ENCODE data around the gene SMC4. TPM values are rescaled to one million over a fixed set of nuclear protein-coding genes. Genes with fewer than 3 reads are reported as not detected.
A peak's percentile ranks its signal among the peaks of the same experiment; 100 is the strongest.

Gene SMC4
- total and polyA plus RNA-seq, 2 of the 13 experiments (the other 11 are each of a cell fraction or from before 2014, with no cell fraction given), result 19.2 to 74.3 TPM

GRCh38 chr3:160435747-160436146 lies 36.3 kb downstream of the SMC4 start:
- Histone ChIP-seq H3K79me2 (ENCODE audit: insufficient read depth, low read length) (no peaks in the 10 kb centered on the region), H3K36me3 (replicated peaks in 1 of 2; ENCODE audit: control insufficient read depth in 1 of 2, insufficient read depth in 2 of 2, low read length in 2 of 2) (peaks cover 0 to 22% of the 10 kb centered on the region in 2 experiments; a peak in 4 of 5 replicates)
- POLR2A ChIA-PET, result interaction anchor here (1.4 kb wide), 1 partner anchor 14 kb away, joined by 6 read pairs; the partner anchor contains the start of gene TRIM59

GRCh38 chr3:160437083-160437455 lies 37.6 kb downstream of the SMC4 start:
- no TSS peak for BruUV-seq (replicated peaks)
- no peak overlapping the region for H3K4me2 ChIP-seq (ENCODE audit: low read depth, low read length)
- H3K27me3 ChIP-seq (ENCODE audit: control insufficient read depth in 1 of 2, insufficient read depth in 2 of 2, low read length in 2 of 2), result no peaks in the 10 kb centered on the region
- no peak overlapping the region for H3K27ac ChIP-seq (ENCODE audit: extremely low read length, insufficient read depth, low read length)
- TF ChIP-seq MBNL3 (CRISPR knock-in tag; conservative IDR thresholded peaks at IDR 0.05) (no peak), MED13 (CRISPR knock-in tag; IDR thresholded peaks at IDR 0.05) (no peak), TFDP2 (CRISPR knock-in tag; IDR thresholded peaks at IDR 0.05) (no peak), NFATC3 (CRISPR knock-in tag; IDR thresholded peaks at IDR 0.05) (no peak), SETDB1 (CRISPR knock-in tag; IDR thresholded peaks at IDR 0.05; ENCODE audit: borderline replicate concordance) (no peak), ZNF235 (CRISPR knock-in tag; IDR thresholded peaks at IDR 0.05; ENCODE audit: borderline replicate concordance) (no peak), SIN3B (IDR thresholded peaks at IDR 0.05; ENCODE audit: low read length) (no peak), ATF7-NPFF (CRISPR knock-in tag; IDR thresholded peaks at IDR 0.05; ENCODE audit: low read depth) (no peak), PPARG (CRISPR knock-in tag; conservative IDR thresholded peaks at IDR 0.05) (no peak), SRSF4 (IDR thresholded peaks at IDR 0.05; ENCODE audit: low read depth, low read length, poor library complexity, severe bottlenecking) (no peak)
- TF ChIP-seq, protein P1, sequence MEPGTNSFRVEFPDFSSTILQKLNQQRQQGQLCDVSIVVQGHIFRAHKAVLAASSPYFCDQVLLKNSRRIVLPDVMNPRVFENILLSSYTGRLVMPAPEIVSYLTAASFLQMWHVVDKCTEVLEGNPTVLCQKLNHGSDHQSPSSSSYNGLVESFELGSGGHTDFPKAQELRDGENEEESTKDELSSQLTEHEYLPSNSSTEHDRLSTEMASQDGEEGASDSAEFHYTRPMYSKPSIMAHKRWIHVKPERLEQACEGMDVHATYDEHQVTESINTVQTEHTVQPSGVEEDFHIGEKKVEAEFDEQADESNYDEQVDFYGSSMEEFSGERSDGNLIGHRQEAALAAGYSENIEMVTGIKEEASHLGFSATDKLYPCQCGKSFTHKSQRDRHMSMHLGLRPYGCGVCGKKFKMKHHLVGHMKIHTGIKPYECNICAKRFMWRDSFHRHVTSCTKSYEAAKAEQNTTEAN (CRISPR knock-in tag; conservative IDR thresholded peaks at IDR 0.05), result no peak
- H3K9me3 ChIP-seq (ENCODE audit: low read length), result no peaks in the 10 kb centered on the region
- DNase-seq (ENCODE audit: low spot score) (no peak), FAIRE-seq (no peak), ATAC-seq (peak; percentile 57)
- POLR2A ChIA-PET, result no interaction called here
- no peaks in the 10 kb centered on the region for H3K4me1 ChIP-seq (ENCODE audit: insufficient read depth, low read length)
- peaks cover 0 to 10% of the 10 kb centered on the region in 2 experiments; a peak in 4 of 5 replicates for H3K36me3 ChIP-seq (replicated peaks in 1 of 2; ENCODE audit: control insufficient read depth in 1 of 2, insufficient read depth in 2 of 2, low read length in 2 of 2)
- 93% methylated on average over 5 of the region's 5 CpGs for WGBS (ENCODE audit: low lambda C conversion rate)
- no peaks in the 10 kb centered on the region for H3K79me2 ChIP-seq (ENCODE audit: insufficient read depth, low read length)
- CTCF ChIA-PET (ENCODE audit: low intra/inter-chr PET ratio, low total read pairs), result no interaction called here
- no peak overlapping the region for H3K4me3 ChIP-seq (replicated peaks in 1 of 3; ENCODE audit: insufficient read depth in 1 of 3, low read depth in 2 of 3, low read length in 3 of 3)
- no peak overlapping the region for H3K9ac ChIP-seq (ENCODE audit: insufficient read depth, low read depth, low read length)
- in situ Hi-C loops (cut with HindIII; ENCODE audit: extremely low pct_ligation_motif_present, low pct_unique_long_range_greater_than_20kb) (no loop called here), intact Hi-C loops (cut with micrococcal nuclease; ENCODE audit: unreplicated experiment) (no loop called here)
- no peaks in the 10 kb centered on the region for H4K20me1 ChIP-seq (ENCODE audit: insufficient read depth, low read length)
- H2AFZ ChIP-seq (ENCODE audit: low read length), result no peak overlapping the region

More at GRCh38 chr3:160435747-160436146, 36.3 kb downstream of the SMC4 start:
- H3K4me3 ChIP-seq (replicated peaks in 1 of 3; ENCODE audit: insufficient read depth in 1 of 3, low read depth in 2 of 3, low read length in 3 of 3), result no peak overlapping the region
- no peak overlapping the region for H3K27ac ChIP-seq (ENCODE audit: extremely low read length, insufficient read depth, low read length)
- ATAC-seq (no peak; the same call in 2 of the 3 replicates), FAIRE-seq (no peak), DNase-seq (ENCODE audit: low spot score) (no peak)
- H3K4me1 ChIP-seq (ENCODE audit: insufficient read depth, low read length), result no peaks in the 10 kb centered on the region
- H4K20me1 ChIP-seq (ENCODE audit: insufficient read depth, low read length), result no peaks in the 10 kb centered on the region; the same call in 1 of the 2 replicates
- intact Hi-C loops (cut with micrococcal nuclease; ENCODE audit: unreplicated experiment) (no loop called here), in situ Hi-C loops (cut with HindIII; ENCODE audit: extremely low pct_ligation_motif_present, low pct_unique_long_range_greater_than_20kb) (no loop called here)
- no peaks in the 10 kb centered on the region for H3K27me3 ChIP-seq (ENCODE audit: control insufficient read depth in 1 of 2, insufficient read depth in 2 of 2, low read length in 2 of 2)
- no peaks in the 10 kb centered on the region for H3K9me3 ChIP-seq (ENCODE audit: low read length)
- TF ChIP-seq ZSCAN25 (CRISPR knock-in tag; IDR thresholded peaks at IDR 0.05) (no peak), AGO2 (optimal IDR thresholded peaks at IDR 0.05; ENCODE audit: low read depth, low read length) (peak; percentile 37)
- H3K9ac ChIP-seq (ENCODE audit: insufficient read depth, low read depth, low read length), result no peak overlapping the region
- no peak overlapping the region for H3K4me2 ChIP-seq (ENCODE audit: low read depth, low read length)
- no TSS peak for BruUV-seq (replicated peaks)
- CTCF ChIA-PET (ENCODE audit: low intra/inter-chr PET ratio, low total read pairs), result no interaction called here
- WGBS (ENCODE audit: low lambda C conversion rate), result 95% methylated on average over 1 of the region's 1 CpG
- H2AFZ ChIP-seq (ENCODE audit: low read length), result no peak overlapping the region
